Smooth muscle cell (in vitro differentiated cells): ENCODE measurements around the gene CNTRL. TPM values are rescaled to one million over a fixed set of nuclear protein-coding genes. Genes with fewer than 3 reads are reported as not detected.

ENCODE experiments used
- DNase-seq: peaks from one replicate; lab custom pipeline; 2025; ENCODE audit not compliant: unreplicated experiment; lab: John Stamatoyannopoulos, UW
- H2AFZ ChIP-seq: fragments of 200-600 bp; sonication (generic); 2 replicates; pipeline ENCODE4 v1.6.0; 2016; ENCODE audit warnings: antibody characterized with exemption, low read depth, mild to moderate bottlenecking
- H3F3A ChIP-seq: fragments of 200-600 bp; sonication (generic); 2 replicates; pipeline ENCODE4 v1.6.0; 2017; ENCODE audit warnings: antibody characterized with exemption, low read depth
- H3K27ac ChIP-seq: fragments of 200-600 bp; sonication (generic); 2 replicates; pipeline ENCODE4 v1.5.1; 2016; ENCODE audit warnings: low read depth, mild to moderate bottlenecking
- H3K27me3 ChIP-seq: fragments of 200-600 bp; sonication (generic); 2 replicates; pipeline ENCODE4 v1.6.1; 2016; ENCODE audit warnings: low read depth, mild to moderate bottlenecking
- H3K36me3 ChIP-seq: fragments of 200-600 bp; sonication (generic); 2 replicates; pipeline ENCODE4 v1.5.1; 2016; ENCODE audit warnings: low read depth
- H3K4me1 ChIP-seq: fragments of 200-600 bp; sonication (generic); 2 replicates; pipeline ENCODE4 v1.5.1; 2016; ENCODE audit warnings: low read depth
- H3K4me2 ChIP-seq: fragments of 200-600 bp; sonication (generic); 2 replicates; pipeline ENCODE4 v1.6.0; 2016; ENCODE audit warnings: mild to moderate bottlenecking
- H3K4me3 ChIP-seq: fragments of 200-600 bp; sonication (generic); 2 replicates; pipeline ENCODE4 v1.5.1; 2016; ENCODE audit warnings: mild to moderate bottlenecking
- H3K79me2 ChIP-seq: fragments of 200-600 bp; sonication (generic); 2 replicates; pipeline ENCODE4 v1.6.0; 2016; ENCODE audit warnings: low read depth, mild to moderate bottlenecking
- H3K9ac ChIP-seq: fragments of 200-600 bp; sonication (generic); 2 replicates; pipeline ENCODE4 v1.6.0; 2016; ENCODE audit warnings: low read depth
- H3K9me3 ChIP-seq: fragments of 200-600 bp; sonication (generic); replicated peaks from 2 replicates; pipeline ENCODE4 v1.5.1; 2016; ENCODE audit warnings: low read depth
- H4K20me1 ChIP-seq: fragments of 200-600 bp; sonication (generic); 2 replicates; pipeline ENCODE4 v1.6.0; 2016; ENCODE audit warnings: low read depth
- WGBS: methylation state at CpG from one replicate; pipeline ENCODE4 v1.1.7; 2016; ENCODE audit warnings: low lambda C conversion rate; 5-methylcytosine and 5-hydroxymethylcytosine counted together
- polyA plus RNA-seq: library from polyadenylated mRNA; unstranded; fragments of >200 nt; fragmentation: Nextera tagmentation; extraction: Ambion mirVana; gene quantifications from 2 replicates; pipeline ENCODE4 v1.2.1, GENCODE V29; 2016
- total RNA-seq: library from RNA; depleted of rRNA; stranded (reverse); fragments of >200 nt; gene quantifications from 2 replicates; pipeline ENCODE4 v1.2.3, GENCODE V29; 2014
- TF ChIP-seq, protein P1 (sequence below): fragments of 200-600 bp; sonication (generic); IDR thresholded peaks from 2 replicates; pipeline ENCODE4 v1.5.1; 2017; ENCODE audit warnings: borderline replicate concordance, mild to moderate bottlenecking, antibody characterized with exemption; ENCODE audit not compliant: insufficient read depth, poor library complexity, severe bottlenecking

CNTRL gene
- total and polyA plus RNA-seq, 2 experiments from 2014 or later = 3.6 to 9.1 TPM

- Histone ChIP-seq H3K4me2 (peak overlapping the region; percentile 59), H3K9ac (no peak overlapping the region), H3K27ac (no peak overlapping the region), H3K79me2 (no peaks in the 10 kb centered on the region), H3K4me1 (peaks cover 5% of the 10 kb centered on the region), H3K4me3 (no peak overlapping the region), H3K9me3 (peaks cover 6% of the 10 kb centered on the region), H3K27me3 (no peaks in the 10 kb centered on the region), H2AFZ (peak overlapping the region; percentile 73), H3F3A (no peaks in the 10 kb centered on the region), H4K20me1 (no peaks in the 10 kb centered on the region), H3K36me3 (peaks cover 4% of the 10 kb centered on the region)
- TF ChIP-seq, protein P1, sequence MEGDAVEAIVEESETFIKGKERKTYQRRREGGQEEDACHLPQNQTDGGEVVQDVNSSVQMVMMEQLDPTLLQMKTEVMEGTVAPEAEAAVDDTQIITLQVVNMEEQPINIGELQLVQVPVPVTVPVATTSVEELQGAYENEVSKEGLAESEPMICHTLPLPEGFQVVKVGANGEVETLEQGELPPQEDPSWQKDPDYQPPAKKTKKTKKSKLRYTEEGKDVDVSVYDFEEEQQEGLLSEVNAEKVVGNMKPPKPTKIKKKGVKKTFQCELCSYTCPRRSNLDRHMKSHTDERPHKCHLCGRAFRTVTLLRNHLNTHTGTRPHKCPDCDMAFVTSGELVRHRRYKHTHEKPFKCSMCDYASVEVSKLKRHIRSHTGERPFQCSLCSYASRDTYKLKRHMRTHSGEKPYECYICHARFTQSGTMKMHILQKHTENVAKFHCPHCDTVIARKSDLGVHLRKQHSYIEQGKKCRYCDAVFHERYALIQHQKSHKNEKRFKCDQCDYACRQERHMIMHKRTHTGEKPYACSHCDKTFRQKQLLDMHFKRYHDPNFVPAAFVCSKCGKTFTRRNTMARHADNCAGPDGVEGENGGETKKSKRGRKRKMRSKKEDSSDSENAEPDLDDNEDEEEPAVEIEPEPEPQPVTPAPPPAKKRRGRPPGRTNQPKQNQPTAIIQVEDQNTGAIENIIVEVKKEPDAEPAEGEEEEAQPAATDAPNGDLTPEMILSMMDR = peak; percentile 82
- 26% methylated on average over 6 of the region's 6 CpGs for WGBS
- DNase-seq = no peak
Observed at GRCh38 chr9:121059998-121060636, 14.6 kb upstream of the CNTRL start.

DNA sequence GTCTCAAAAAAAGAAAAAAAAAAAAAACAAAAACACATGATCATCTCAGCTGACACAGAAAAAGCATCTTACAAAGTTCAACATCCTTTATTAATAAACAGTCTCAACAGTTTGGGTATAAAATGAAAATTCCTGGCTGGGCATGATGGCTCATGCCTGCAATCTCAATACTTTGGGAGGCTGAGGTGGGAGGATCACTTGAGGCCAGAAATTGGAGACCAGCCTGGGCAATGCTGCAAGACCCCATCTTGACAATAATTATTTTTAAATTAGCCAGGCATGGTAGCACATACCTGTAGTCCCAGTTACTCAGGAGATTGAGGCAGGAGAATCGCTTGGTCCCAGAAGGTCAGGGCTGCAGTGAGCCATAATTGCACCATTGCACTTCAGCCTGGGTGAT, 7.9 kb upstream of the CNTRL start:
- DNase-seq = no peak
- Histone ChIP-seq H3K9me3 (no peaks in the 10 kb centered on the region), H3F3A (no peaks in the 10 kb centered on the region), H3K36me3 (no peaks in the 10 kb centered on the region), H3K4me1 (no peaks in the 10 kb centered on the region), H3K4me2 (no peak overlapping the region), H3K27ac (no peak overlapping the region), H4K20me1 (no peaks in the 10 kb centered on the region), H2AFZ (no peak overlapping the region), H3K79me2 (no peaks in the 10 kb centered on the region), H3K9ac (no peak overlapping the region), H3K27me3 (no peaks in the 10 kb centered on the region), H3K4me3 (no peak overlapping the region)
- TF ChIP-seq, protein P1 = no peak
- WGBS = 96% methylated on average over 1 of the region's 1 CpG

GRCh38 chr9:121067640-121068039, 7.1 kb upstream of the CNTRL start:
- no peak overlapping the region for H3K27ac ChIP-seq
- H4K20me1 ChIP-seq = no peaks in the 10 kb centered on the region
- no peak overlapping the region for H2AFZ ChIP-seq
- no peak overlapping the region for H3K9ac ChIP-seq
- H3F3A ChIP-seq = no peaks in the 10 kb centered on the region
- 65% methylated on average over 2 of the region's 2 CpGs for WGBS
- H3K27me3 ChIP-seq = no peaks in the 10 kb centered on the region
- TF ChIP-seq, protein P1 = no peak
- H3K36me3 ChIP-seq = no peaks in the 10 kb centered on the region
- no peak overlapping the region for H3K4me2 ChIP-seq
- no peak for DNase-seq
- H3K79me2 ChIP-seq = no peaks in the 10 kb centered on the region
- H3K9me3 ChIP-seq = no peaks in the 10 kb centered on the region
- H3K4me1 ChIP-seq = no peaks in the 10 kb centered on the region
- no peak overlapping the region for H3K4me3 ChIP-seq

- DNase-seq = no peak
- no peaks in the 10 kb centered on the region for H3K36me3 ChIP-seq
- no peak overlapping the region for H2AFZ ChIP-seq
- H3K9me3 ChIP-seq = no peaks in the 10 kb centered on the region
- H3F3A ChIP-seq = no peaks in the 10 kb centered on the region
- H3K9ac ChIP-seq = no peak overlapping the region
- H3K4me1 ChIP-seq = peaks cover 7% of the 10 kb centered on the region
- no peak overlapping the region for H3K4me3 ChIP-seq
- no peaks in the 10 kb centered on the region for H3K27me3 ChIP-seq
- WGBS = 87% methylated on average over 1 of the region's 1 CpG
- no peak overlapping the region for H3K4me2 ChIP-seq
- no peaks in the 10 kb centered on the region for H4K20me1 ChIP-seq
- no peaks in the 10 kb centered on the region for H3K79me2 ChIP-seq
- no peak overlapping the region for H3K27ac ChIP-seq
- TF ChIP-seq, protein P1 = no peak
Observed at GRCh38 chr9:121069396-121069795, 5.4 kb upstream of the CNTRL start.
